ENCODE data around the gene SPEN. TPM values are rescaled to one million over a fixed set of nuclear protein-coding genes. Genes with fewer than 3 reads are reported as not detected.
A peak's percentile ranks its signal among the peaks of the same experiment; 100 is the strongest.

SPEN gene
- total RNA-seq, 1 donor from 2014 or later: 20.8 TPM

- Histone ChIP-seq H3K27ac (replicated peaks) (no peak overlapping the region), H3K4me1 (peaks cover 23% of the 10 kb centered on the region), H3K27me3 (ENCODE audit: low read depth) (no peaks in the 10 kb centered on the region), H3K4me3 (no peak overlapping the region), H3K9me3 (replicated peaks) (no peaks in the 10 kb centered on the region), H3K36me3 (peaks cover 78% of the 10 kb centered on the region)
- TF ChIP-seq, protein P1, sequence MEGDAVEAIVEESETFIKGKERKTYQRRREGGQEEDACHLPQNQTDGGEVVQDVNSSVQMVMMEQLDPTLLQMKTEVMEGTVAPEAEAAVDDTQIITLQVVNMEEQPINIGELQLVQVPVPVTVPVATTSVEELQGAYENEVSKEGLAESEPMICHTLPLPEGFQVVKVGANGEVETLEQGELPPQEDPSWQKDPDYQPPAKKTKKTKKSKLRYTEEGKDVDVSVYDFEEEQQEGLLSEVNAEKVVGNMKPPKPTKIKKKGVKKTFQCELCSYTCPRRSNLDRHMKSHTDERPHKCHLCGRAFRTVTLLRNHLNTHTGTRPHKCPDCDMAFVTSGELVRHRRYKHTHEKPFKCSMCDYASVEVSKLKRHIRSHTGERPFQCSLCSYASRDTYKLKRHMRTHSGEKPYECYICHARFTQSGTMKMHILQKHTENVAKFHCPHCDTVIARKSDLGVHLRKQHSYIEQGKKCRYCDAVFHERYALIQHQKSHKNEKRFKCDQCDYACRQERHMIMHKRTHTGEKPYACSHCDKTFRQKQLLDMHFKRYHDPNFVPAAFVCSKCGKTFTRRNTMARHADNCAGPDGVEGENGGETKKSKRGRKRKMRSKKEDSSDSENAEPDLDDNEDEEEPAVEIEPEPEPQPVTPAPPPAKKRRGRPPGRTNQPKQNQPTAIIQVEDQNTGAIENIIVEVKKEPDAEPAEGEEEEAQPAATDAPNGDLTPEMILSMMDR (IDR thresholded peaks at IDR 0.05; ENCODE audit: borderline replicate concordance): no peak
- no peak for DNase-seq
- intact Hi-C loops (cut with micrococcal nuclease): no loop called here
These were observed 97.7 kb downstream of the SPEN start for GRCh38 chr1:15945011-15945831.

DNA sequence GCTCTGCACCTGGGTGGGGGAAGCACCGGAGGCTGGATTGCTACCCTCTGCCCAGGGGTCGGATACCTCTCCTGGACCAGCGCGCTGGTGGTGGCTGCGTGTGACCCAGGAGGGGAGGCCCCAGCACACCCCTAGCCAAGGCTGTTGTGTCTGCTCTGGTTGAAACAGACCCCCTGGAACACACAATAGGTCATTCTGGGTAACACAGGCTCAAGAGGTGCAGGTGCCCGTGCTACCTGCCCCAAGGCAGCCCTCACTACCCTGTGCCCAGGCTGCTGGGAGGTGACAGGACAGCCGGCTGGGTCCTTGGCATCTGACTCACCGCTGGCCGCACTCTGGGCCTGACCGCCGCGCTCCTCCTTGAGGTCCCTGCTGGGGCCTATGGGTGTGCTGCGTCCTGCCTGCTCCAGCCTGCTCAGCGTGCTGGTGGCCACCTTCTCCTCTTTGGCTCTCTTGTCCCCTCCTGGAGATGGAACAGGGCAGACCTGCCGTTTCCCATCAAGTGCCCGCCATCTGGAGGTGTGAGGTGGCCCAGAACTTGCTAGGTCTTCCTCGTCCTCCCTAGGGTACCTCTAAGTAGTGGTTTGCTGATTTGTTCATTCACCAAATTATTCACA lies 98.4 kb downstream of the SPEN start:
- intact Hi-C loops (cut with micrococcal nuclease): no loop called here
- Histone ChIP-seq H3K36me3 (peaks cover 71% of the 10 kb centered on the region), H3K27ac (replicated peaks) (no peak overlapping the region), H3K27me3 (ENCODE audit: low read depth) (no peaks in the 10 kb centered on the region), H3K4me1 (peaks cover 31% of the 10 kb centered on the region), H3K4me3 (no peak overlapping the region), H3K9me3 (replicated peaks) (no peaks in the 10 kb centered on the region)
- TF ChIP-seq, protein P1 (IDR thresholded peaks at IDR 0.05; ENCODE audit: borderline replicate concordance): no peak
- DNase-seq: no peak

DNA sequence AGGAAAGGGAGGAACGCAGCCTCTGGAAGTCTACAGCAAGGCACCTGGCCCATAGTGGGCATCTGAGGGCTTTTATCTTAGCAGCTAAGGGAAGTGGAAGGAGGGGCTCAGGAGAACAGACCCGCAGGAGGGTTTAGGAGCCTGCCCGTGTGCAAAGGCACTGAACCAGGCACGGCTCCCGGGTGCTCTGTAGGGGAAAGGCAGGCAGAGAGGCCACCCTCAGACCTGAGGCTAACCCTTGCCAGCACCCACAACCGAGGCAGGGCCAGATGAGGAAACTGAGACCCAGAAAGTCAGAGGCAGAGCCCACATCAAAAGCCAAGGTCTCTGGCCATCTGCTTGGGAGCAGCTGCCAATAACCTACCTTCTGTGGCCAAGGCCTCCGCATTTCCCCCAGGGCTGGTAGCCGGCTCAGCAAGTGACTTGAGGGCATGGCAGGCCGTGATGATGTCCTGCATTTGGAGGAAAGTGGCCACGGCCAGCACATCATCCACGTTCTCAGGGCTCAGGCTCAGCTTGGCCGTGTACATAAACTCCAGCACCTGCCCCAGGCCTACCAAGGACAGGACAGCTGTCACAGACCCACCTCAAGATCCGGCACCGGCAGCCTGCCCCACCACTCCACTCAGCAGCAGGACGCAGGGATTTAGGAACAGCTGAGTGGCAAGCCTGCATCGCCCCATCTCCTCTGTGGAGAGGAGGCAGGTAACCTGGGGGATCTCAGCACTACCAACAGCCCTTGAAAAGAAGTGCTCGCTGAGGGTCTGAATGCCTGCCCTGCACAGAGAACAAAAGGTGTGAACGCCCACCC lies 99.3 kb downstream of the SPEN start:
- TF ChIP-seq, protein P1 (IDR thresholded peaks at IDR 0.05; ENCODE audit: borderline replicate concordance): no peak
- H3K4me1 ChIP-seq: peaks cover 39% of the 10 kb centered on the region
- no peak overlapping the region for H3K4me3 ChIP-seq
- DNase-seq: no peak
- intact Hi-C loops (cut with micrococcal nuclease): no loop called here
- peaks cover 63% of the 10 kb centered on the region for H3K36me3 ChIP-seq
- no peaks in the 10 kb centered on the region for H3K27me3 ChIP-seq (ENCODE audit: low read depth)
- no peak overlapping the region for H3K27ac ChIP-seq (replicated peaks)
- no peaks in the 10 kb centered on the region for H3K9me3 ChIP-seq (replicated peaks)

- Histone ChIP-seq H3K36me3 (peaks cover 55% of the 10 kb centered on the region), H3K9me3 (replicated peaks) (no peaks in the 10 kb centered on the region), H3K4me3 (no peak overlapping the region), H3K4me1 (peaks cover 46% of the 10 kb centered on the region), H3K27ac (replicated peaks) (no peak overlapping the region), H3K27me3 (ENCODE audit: low read depth) (no peaks in the 10 kb centered on the region)
- TF ChIP-seq, protein P1 (IDR thresholded peaks at IDR 0.05; ENCODE audit: borderline replicate concordance): no peak
- no peak for DNase-seq
- intact Hi-C loops (cut with micrococcal nuclease): no loop called here
These were observed 100.0 kb downstream of the SPEN start for GRCh38 chr1:15947382-15948090.

- Histone ChIP-seq H3K4me3 (no peak overlapping the region), H3K36me3 (peaks cover 49% of the 10 kb centered on the region), H3K27me3 (ENCODE audit: low read depth) (no peaks in the 10 kb centered on the region), H3K27ac (replicated peaks) (peak overlapping the region; percentile 89), H3K4me1 (peaks cover 53% of the 10 kb centered on the region), H3K9me3 (replicated peaks) (no peaks in the 10 kb centered on the region)
- TF ChIP-seq, protein P1 (IDR thresholded peaks at IDR 0.05; ENCODE audit: borderline replicate concordance): no peak
- intact Hi-C loops (cut with micrococcal nuclease): no loop called here
- no peak for DNase-seq
These were observed 100.6 kb downstream of the SPEN start for GRCh38 chr1:15948091-15948591.

Measured in left ventricle myocardium inferior (tissue), 1 donor.